Astrocyte (in vitro differentiated cells and primary cell): ENCODE data around the gene CRY2.

Experiments
- CTCF ChIP-seq: IDR thresholded peaks from 2 replicates; pipeline ENCODE4 v1.5.1; 2011; ENCODE audit warnings: low read depth, mild to moderate bottlenecking, inconsistent platforms, low read length, moderate library complexity; ENCODE audit not compliant: insufficient read depth
- EZH2 ChIP-seq: IDR thresholded peaks from 2 replicates; pipeline ENCODE4 v1.6.1; 2012; ENCODE audit warnings: mild to moderate bottlenecking, low read length, inconsistent platforms; ENCODE audit not compliant: insufficient read depth

- no peak for TF ChIP-seq CTCF
- no peak for TF ChIP-seq EZH2
Measured at GRCh38 chr11:45876401-45876800, 29.1 kb downstream of the CRY2 start.
